Fibroblast of lung (primary cell): ENCODE data around the gene TSHZ2. TPM values are rescaled to one million over a fixed set of nuclear protein-coding genes. Genes with fewer than 3 reads are reported as not detected.

Experiments used
- DNase-seq, 2 donors: peaks; one replicate each; pipeline versions ENCODE4 v3.0.0 to v3.0.0-alpha.2; 2010; ENCODE audit warnings: low read depth in 2 of 2
- H2AFZ ChIP-seq: 2 replicates; pipeline ENCODE4 v1.5.1; 2012; ENCODE audit warnings: low read length, control low read depth, inconsistent platforms
- H3K27ac ChIP-seq: 2 replicates; pipeline ENCODE4 v1.5.1; 2011; ENCODE audit warnings: low read length, control low read depth; ENCODE audit not compliant: insufficient read depth
- H3K27me3 ChIP-seq: 2 replicates; pipeline ENCODE4 v1.5.1; 2011; ENCODE audit warnings: mild to moderate bottlenecking, low read length; ENCODE audit not compliant: control insufficient read depth, insufficient read depth
- H3K36me3 ChIP-seq: 2 replicates; pipeline ENCODE4 v1.5.1; 2011; ENCODE audit warnings: low read length; ENCODE audit not compliant: control insufficient read depth, insufficient read depth
- H3K4me1 ChIP-seq: 2 replicates; pipeline ENCODE4 v1.5.1; 2011; ENCODE audit warnings: low read length; ENCODE audit not compliant: control insufficient read depth, insufficient read depth; ENCODE audit errors: extremely low read depth
- H3K4me2 ChIP-seq: 2 replicates; pipeline ENCODE4 v1.5.1; 2011; ENCODE audit warnings: low read length, control low read depth; ENCODE audit not compliant: insufficient read depth; ENCODE audit errors: extremely low read depth
- H3K4me3 ChIP-seq, 4 experiments: fragments of 200-600 bp in 1 of 4; sonication (generic) in 1 of 4; replicated peaks in 1 of 4; 2 replicates each; pipeline ENCODE4 v1.5.1; 2011 to 2016; ENCODE audit warnings: low read length in 4 of 4, low read depth in 3 of 4, mild to moderate bottlenecking in 3 of 4, control low read depth in 2 of 4, inconsistent platforms in 1 of 4, mixed read lengths in 1 of 4; ENCODE audit not compliant: insufficient read depth in 1 of 4; ENCODE audit errors: control extremely low read depth in 1 of 4
- H3K79me2 ChIP-seq: 2 replicates; pipeline ENCODE4 v1.5.1; 2012; ENCODE audit warnings: mild to moderate bottlenecking, low read length, inconsistent platforms; ENCODE audit not compliant: control insufficient read depth, insufficient read depth
- H3K9ac ChIP-seq: 2 replicates; pipeline ENCODE4 v1.5.1; 2011; ENCODE audit warnings: mild to moderate bottlenecking, low read length, control low read depth; ENCODE audit not compliant: insufficient read depth
- H3K9me3 ChIP-seq: 2 replicates; pipeline ENCODE4 v1.5.1; 2012; ENCODE audit warnings: low read depth, low read length; ENCODE audit not compliant: control insufficient read depth, insufficient read depth
- H4K20me1 ChIP-seq: 2 replicates; pipeline ENCODE4 v1.5.1; 2011; ENCODE audit warnings: low read length; ENCODE audit not compliant: control insufficient read depth, insufficient read depth; ENCODE audit errors: extremely low read depth
- EZH2 ChIP-seq: IDR thresholded peaks from 2 replicates; pipeline ENCODE4 v1.5.1; 2012; ENCODE audit warnings: low read length, control low read depth, mild to moderate bottlenecking; ENCODE audit errors: missing control alignments
- polyA plus RNA-seq, 2 donors: library from polyadenylated mRNA; depleted of rRNA in 1 of 2; stranded (reverse) in 1 of 2; unstranded in 1 of 2; fragments of >200 nt; gene quantifications; 2 replicates each; pipeline ENCODE4 v1.2.1, GENCODE V29; 2011 to 2012; ENCODE audit warnings: missing spikeins in 1 of 2
- total RNA-seq: library from RNA; depleted of rRNA; stranded (reverse); fragments of >200 nt; gene quantifications from 2 replicates; pipeline ENCODE4 v1.2.1, GENCODE V29; 2014
- TF ChIP-seq, protein P1 (sequence below), 2 donors: IDR thresholded peaks in 1 of 2; conservative IDR thresholded peaks in 1 of 2; 1 replicate in 1 of 2; 2 replicates in 1 of 2; pipeline ENCODE4 v1.5.1; 2011 to 2012; ENCODE audit warnings: low read length in 2 of 2, control low read depth in 1 of 2, inconsistent platforms in 1 of 2, low read depth in 1 of 2, mild to moderate bottlenecking in 1 of 2

TSHZ2 gene
- total and polyA plus RNA-seq, 2 donors (not counting 1 experiment from before 2014, with no cell fraction given), result 0.15 to 2.6 TPM

DNA sequence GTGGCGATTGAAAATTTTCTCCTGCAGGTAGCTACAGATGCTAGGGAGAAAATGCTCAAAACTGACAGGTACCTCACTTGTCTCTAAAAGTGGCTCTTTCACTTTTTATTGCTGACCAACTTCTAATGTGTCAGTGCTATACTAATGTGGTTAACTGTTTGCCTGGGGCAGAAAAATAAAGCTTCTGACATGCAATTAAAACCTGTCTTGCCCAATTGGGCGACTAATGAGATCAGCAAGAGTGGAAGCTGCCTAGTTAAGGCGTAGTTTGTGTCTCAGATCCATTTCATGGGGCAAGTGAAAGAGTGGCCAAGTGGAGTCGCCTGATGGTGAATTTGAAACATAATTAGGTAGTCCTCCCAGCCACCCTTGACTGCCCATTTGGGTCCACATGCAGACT is 193.3 kb downstream of the TSHZ2 start:
- no peak overlapping the region for H3K4me2 ChIP-seq
- TF ChIP-seq, protein P1, sequence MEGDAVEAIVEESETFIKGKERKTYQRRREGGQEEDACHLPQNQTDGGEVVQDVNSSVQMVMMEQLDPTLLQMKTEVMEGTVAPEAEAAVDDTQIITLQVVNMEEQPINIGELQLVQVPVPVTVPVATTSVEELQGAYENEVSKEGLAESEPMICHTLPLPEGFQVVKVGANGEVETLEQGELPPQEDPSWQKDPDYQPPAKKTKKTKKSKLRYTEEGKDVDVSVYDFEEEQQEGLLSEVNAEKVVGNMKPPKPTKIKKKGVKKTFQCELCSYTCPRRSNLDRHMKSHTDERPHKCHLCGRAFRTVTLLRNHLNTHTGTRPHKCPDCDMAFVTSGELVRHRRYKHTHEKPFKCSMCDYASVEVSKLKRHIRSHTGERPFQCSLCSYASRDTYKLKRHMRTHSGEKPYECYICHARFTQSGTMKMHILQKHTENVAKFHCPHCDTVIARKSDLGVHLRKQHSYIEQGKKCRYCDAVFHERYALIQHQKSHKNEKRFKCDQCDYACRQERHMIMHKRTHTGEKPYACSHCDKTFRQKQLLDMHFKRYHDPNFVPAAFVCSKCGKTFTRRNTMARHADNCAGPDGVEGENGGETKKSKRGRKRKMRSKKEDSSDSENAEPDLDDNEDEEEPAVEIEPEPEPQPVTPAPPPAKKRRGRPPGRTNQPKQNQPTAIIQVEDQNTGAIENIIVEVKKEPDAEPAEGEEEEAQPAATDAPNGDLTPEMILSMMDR (conservative IDR thresholded peaks at IDR 0.05 in 1 of 2, IDR thresholded peaks at IDR 0.05 in 1 of 2; ENCODE audit: low read depth in 1 of 2, low read length in 2 of 2), result no peak
- no peak for TF ChIP-seq EZH2
- no peaks in the 10 kb centered on the region for H3K36me3 ChIP-seq
- H3K79me2 ChIP-seq, result no peaks in the 10 kb centered on the region
- H3K4me3 ChIP-seq, result no peak overlapping the region
- H3K27ac ChIP-seq, result no peak overlapping the region
- no peaks in the 10 kb centered on the region for H4K20me1 ChIP-seq
- H2AFZ ChIP-seq, result no peak overlapping the region
- no peak for DNase-seq
- H3K9ac ChIP-seq, result no peak overlapping the region
- H3K9me3 ChIP-seq, result no peaks in the 10 kb centered on the region
- no peaks in the 10 kb centered on the region for H3K27me3 ChIP-seq
- H3K4me1 ChIP-seq, result no peaks in the 10 kb centered on the region

DNA sequence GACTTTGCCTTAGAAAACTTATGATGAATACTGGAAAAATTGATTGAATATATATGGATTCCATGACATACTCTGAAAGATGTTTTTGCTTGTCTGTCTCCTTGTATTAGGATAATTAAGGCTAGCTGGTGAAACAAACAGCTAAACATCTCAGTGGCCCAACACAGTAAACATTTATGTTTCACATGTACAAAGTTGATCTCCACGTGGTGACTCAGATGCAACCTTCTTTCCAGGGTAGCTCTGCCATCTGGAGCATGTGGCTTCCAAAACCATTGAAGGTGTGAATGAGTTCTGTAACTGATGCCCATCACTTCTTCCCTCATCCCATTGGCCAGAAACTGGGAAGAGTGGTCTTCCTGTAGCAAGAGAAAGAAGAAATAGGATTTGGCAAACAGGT is 196.3 kb downstream of the TSHZ2 start:
- no peak overlapping the region for H3K4me2 ChIP-seq
- no peak overlapping the region for H3K9ac ChIP-seq
- no peaks in the 10 kb centered on the region for H3K79me2 ChIP-seq
- H3K4me1 ChIP-seq, result no peaks in the 10 kb centered on the region
- no peaks in the 10 kb centered on the region for H3K9me3 ChIP-seq
- no peak overlapping the region for H3K27ac ChIP-seq
- no peak overlapping the region for H2AFZ ChIP-seq
- no peaks in the 10 kb centered on the region for H4K20me1 ChIP-seq
- H3K36me3 ChIP-seq, result no peaks in the 10 kb centered on the region
- TF ChIP-seq, protein P1 (conservative IDR thresholded peaks at IDR 0.05 in 1 of 2, IDR thresholded peaks at IDR 0.05 in 1 of 2; ENCODE audit: low read depth in 1 of 2, low read length in 2 of 2), result no peak
- no peak for TF ChIP-seq EZH2
- H3K27me3 ChIP-seq, result no peaks in the 10 kb centered on the region
- no peak overlapping the region for H3K4me3 ChIP-seq
- DNase-seq, result no peak

DNA sequence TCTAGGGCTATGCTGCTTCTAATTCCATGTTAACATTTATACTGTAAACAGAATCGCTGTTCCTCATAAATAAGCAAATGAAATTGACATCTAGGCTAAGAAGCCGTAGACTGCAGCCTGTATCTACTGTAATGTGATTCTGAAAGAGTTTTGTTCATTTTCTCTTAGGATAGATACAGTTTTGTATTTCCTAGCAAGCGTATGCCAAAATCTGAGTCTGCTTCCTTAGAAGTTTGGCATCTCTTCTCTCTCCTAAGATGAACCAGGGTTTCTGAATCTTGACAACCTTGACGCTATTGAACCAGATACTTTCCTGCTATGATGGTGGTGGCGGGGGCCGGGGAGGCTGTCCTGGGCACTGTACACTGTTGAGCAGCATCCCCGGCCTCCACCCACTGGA is 198.0 kb downstream of the TSHZ2 start:
- no peak overlapping the region for H2AFZ ChIP-seq
- DNase-seq, result no peak
- no peak overlapping the region for H3K4me2 ChIP-seq
- no peaks in the 10 kb centered on the region for H4K20me1 ChIP-seq
- H3K79me2 ChIP-seq, result no peaks in the 10 kb centered on the region
- no peaks in the 10 kb centered on the region for H3K9me3 ChIP-seq
- TF ChIP-seq, protein P1 (conservative IDR thresholded peaks at IDR 0.05 in 1 of 2, IDR thresholded peaks at IDR 0.05 in 1 of 2; ENCODE audit: low read depth in 1 of 2, low read length in 2 of 2), result no peak
- no peak for TF ChIP-seq EZH2
- no peak overlapping the region for H3K9ac ChIP-seq
- H3K4me3 ChIP-seq, result no peak overlapping the region
- H3K4me1 ChIP-seq, result no peaks in the 10 kb centered on the region
- H3K27ac ChIP-seq, result no peak overlapping the region
- no peaks in the 10 kb centered on the region for H3K36me3 ChIP-seq
- no peaks in the 10 kb centered on the region for H3K27me3 ChIP-seq
